Measurements from ENCODE around the gene EYS. TPM values are rescaled to one million over a fixed set of nuclear protein-coding genes. Genes with fewer than 3 reads are reported as not detected.
"Not testable (repeated sequence)": the region's sequence is repeated elsewhere in the genome, so short reads cannot be mapped to it uniquely, and the experiment has no call there.

EYS gene
- total RNA-seq, 1 experiment from 2014 or later: not detected

- H3K27me3 ChIP-seq: no peaks in the 10 kb centered on the region
- no peaks in the 10 kb centered on the region for H3K36me3 ChIP-seq
- no peaks in the 10 kb centered on the region for H3K9me3 ChIP-seq
- DNase-seq: peak; percentile 32
- H3K4me3 ChIP-seq: no peak overlapping the region
Measured at GRCh38 chr6:63745784-63746183, 1961.2 kb downstream of the EYS start.

- no peak for DNase-seq
- H3K4me3 ChIP-seq: no peak overlapping the region
- H3K9me3 ChIP-seq: no peaks in the 10 kb centered on the region
- H3K27me3 ChIP-seq: no peaks in the 10 kb centered on the region
- H3K36me3 ChIP-seq: no peaks in the 10 kb centered on the region
Measured at GRCh38 chr6:63744810-63745209, 1962.2 kb downstream of the EYS start.

GRCh38 chr6:63743691-63744090, 1963.3 kb downstream of the EYS start:
- H3K36me3 ChIP-seq: no peaks in the 10 kb centered on the region
- H3K27me3 ChIP-seq: no peaks in the 10 kb centered on the region
- DNase-seq: no peak
- no peaks in the 10 kb centered on the region for H3K9me3 ChIP-seq
- no peak overlapping the region for H3K4me3 ChIP-seq

GRCh38 chr6:63742060-63742459, 1965.0 kb downstream of the EYS start:
- H3K27me3 ChIP-seq: no peaks in the 10 kb centered on the region
- H3K9me3 ChIP-seq: no peaks in the 10 kb centered on the region
- no peak overlapping the region for H3K4me3 ChIP-seq
- H3K36me3 ChIP-seq: no peaks in the 10 kb centered on the region
- no peak for DNase-seq

GRCh38 chr6:63740709-63741108, 1966.3 kb downstream of the EYS start:
- no peaks in the 10 kb centered on the region for H3K36me3 ChIP-seq
- H3K9me3 ChIP-seq: no peaks in the 10 kb centered on the region
- no peak for DNase-seq

GRCh38 chr6:63739094-63739687, 1967.8 kb downstream of the EYS start:
- DNase-seq: no peak
- H3K36me3 ChIP-seq: no peaks in the 10 kb centered on the region
- H3K9me3 ChIP-seq: no peaks in the 10 kb centered on the region
- no peak overlapping the region for H3K4me3 ChIP-seq
- no peaks in the 10 kb centered on the region for H3K27me3 ChIP-seq

More at GRCh38 chr6:63740709-63741108, 1966.3 kb downstream of the EYS start:
- H3K27me3 ChIP-seq: no peaks in the 10 kb centered on the region
- H3K4me3 ChIP-seq: no peak overlapping the region

GRCh38 chr6:63738190-63738589, 1968.8 kb downstream of the EYS start:
- H3K9me3 ChIP-seq, H3K27me3 ChIP-seq, DNase-seq, H3K4me3 ChIP-seq, H3K36me3 ChIP-seq: not testable (repeated sequence)

GRCh38 chr6:63734923-63735322, 1972.1 kb downstream of the EYS start:
- no peak overlapping the region for H3K4me3 ChIP-seq
- H3K27me3 ChIP-seq: no peaks in the 10 kb centered on the region
- H3K9me3 ChIP-seq: no peaks in the 10 kb centered on the region
- no peak for DNase-seq
- H3K36me3 ChIP-seq: no peaks in the 10 kb centered on the region

- Histone ChIP-seq H3K4me3 (no peak overlapping the region), H3K36me3 (no peaks in the 10 kb centered on the region), H3K9me3 (no peaks in the 10 kb centered on the region), H3K27me3 (no peaks in the 10 kb centered on the region)
- no peak for DNase-seq
Measured at GRCh38 chr6:63732336-63732735, 1974.7 kb downstream of the EYS start.

- Histone ChIP-seq H3K36me3 (no peaks in the 10 kb centered on the region), H3K9me3 (no peaks in the 10 kb centered on the region), H3K27me3 (no peaks in the 10 kb centered on the region), H3K4me3 (no peak overlapping the region)
- DNase-seq: no peak
Measured at GRCh38 chr6:63731930-63732329, 1975.1 kb downstream of the EYS start.

- Histone ChIP-seq H3K27me3 (no peaks in the 10 kb centered on the region), H3K36me3 (no peaks in the 10 kb centered on the region), H3K4me3 (no peak overlapping the region), H3K9me3 (no peaks in the 10 kb centered on the region)
- no peak for DNase-seq
Measured at GRCh38 chr6:63730311-63730710, 1976.7 kb downstream of the EYS start.

GRCh38 chr6:63724721-63725120, 1982.3 kb downstream of the EYS start:
- no peak overlapping the region for H3K4me3 ChIP-seq
- no peaks in the 10 kb centered on the region for H3K36me3 ChIP-seq
- H3K9me3 ChIP-seq: no peaks in the 10 kb centered on the region
- H3K27me3 ChIP-seq: no peaks in the 10 kb centered on the region
- DNase-seq: no peak

- H3K9me3 ChIP-seq: no peaks in the 10 kb centered on the region
- no peaks in the 10 kb centered on the region for H3K36me3 ChIP-seq
- DNase-seq: no peak
- H3K4me3 ChIP-seq: no peak overlapping the region
- H3K27me3 ChIP-seq: no peaks in the 10 kb centered on the region
Measured at GRCh38 chr6:63721181-63721580, 1985.8 kb downstream of the EYS start.

- no peak for DNase-seq
- H3K4me3 ChIP-seq: no peak overlapping the region
- no peaks in the 10 kb centered on the region for H3K9me3 ChIP-seq
- peaks cover 6% of the 10 kb centered on the region; the same call in 1 of the 2 replicates for H3K36me3 ChIP-seq
- H3K27me3 ChIP-seq: no peaks in the 10 kb centered on the region
Measured at GRCh38 chr6:63716169-63716568, 1990.9 kb downstream of the EYS start.

- Histone ChIP-seq H3K4me3 (no peak overlapping the region), H3K27me3 (no peaks in the 10 kb centered on the region)
- no peak for DNase-seq
Measured at GRCh38 chr6:63714091-63714490, 1992.9 kb downstream of the EYS start.

GRCh38 chr6:63713332-63713731, 1993.7 kb downstream of the EYS start:
- Histone ChIP-seq H3K4me3 (no peak overlapping the region), H3K9me3 (no peaks in the 10 kb centered on the region), H3K36me3 (peaks cover 11% of the 10 kb centered on the region), H3K27me3 (no peaks in the 10 kb centered on the region)
- DNase-seq: no peak

More at GRCh38 chr6:63714091-63714490, 1992.9 kb downstream of the EYS start:
- peaks cover 8% of the 10 kb centered on the region for H3K36me3 ChIP-seq
- H3K9me3 ChIP-seq: no peaks in the 10 kb centered on the region

- Histone ChIP-seq H3K27me3 (no peaks in the 10 kb centered on the region), H3K36me3 (peaks cover 11% of the 10 kb centered on the region), H3K4me3 (no peak overlapping the region), H3K9me3 (no peaks in the 10 kb centered on the region)
- no peak for DNase-seq
Measured at GRCh38 chr6:63709148-63709547, 1997.9 kb downstream of the EYS start.

- no peaks in the 10 kb centered on the region for H3K27me3 ChIP-seq
- H3K9me3 ChIP-seq: no peaks in the 10 kb centered on the region
- peaks cover 13% of the 10 kb centered on the region for H3K36me3 ChIP-seq
- DNase-seq: no peak
- no peak overlapping the region for H3K4me3 ChIP-seq
Measured at GRCh38 chr6:63708631-63709030, 1998.4 kb downstream of the EYS start.

- no peak for DNase-seq
- Histone ChIP-seq H3K9me3 (no peaks in the 10 kb centered on the region), H3K4me3 (no peak overlapping the region), H3K36me3 (peaks cover 14% of the 10 kb centered on the region), H3K27me3 (no peaks in the 10 kb centered on the region)
Measured at GRCh38 chr6:63706630-63707029, 2000.4 kb downstream of the EYS start.
